NCI-H1930 (cell line): Measurements from ENCODE around the gene LIPC.

ENCODE experiments used
- DNase-seq, 2 experiments: peaks; one replicate each; lab custom pipeline; 2025; lab: John Stamatoyannopoulos, UW

LIPC gene

GRCh38 chr15:58431221-58432149, at the start of gene LIPC:
TSS of gene LIPC (plus strand) at chr15:58431991. CDS start at chr15:58432033, 42 bp downstream.
- no peak for DNase-seq

DNA sequence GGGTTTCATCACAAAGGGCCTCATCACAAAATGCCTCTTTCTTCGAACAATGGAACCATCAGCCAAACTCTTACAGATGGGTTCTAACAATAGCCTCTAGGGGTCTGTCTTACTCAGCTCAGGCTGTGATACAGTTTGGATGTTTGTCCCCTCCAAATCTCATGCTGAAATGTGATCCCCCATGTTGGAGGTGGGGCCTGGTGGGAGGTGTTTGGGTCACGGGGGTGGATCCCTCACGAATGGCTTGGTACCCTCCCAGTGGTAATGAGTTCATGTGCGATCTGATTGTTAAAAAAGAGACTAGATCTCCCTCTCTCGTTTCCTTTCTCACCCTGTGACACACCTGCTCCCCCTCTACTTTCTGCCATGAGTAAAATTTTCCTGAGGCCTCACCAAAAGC, 47.9 kb upstream of the LIPC start:
- no peak for DNase-seq

- DNase-seq, result no peak
Measured at GRCh38 chr15:58384667-58385066, 47.1 kb upstream of the LIPC start.

DNA sequence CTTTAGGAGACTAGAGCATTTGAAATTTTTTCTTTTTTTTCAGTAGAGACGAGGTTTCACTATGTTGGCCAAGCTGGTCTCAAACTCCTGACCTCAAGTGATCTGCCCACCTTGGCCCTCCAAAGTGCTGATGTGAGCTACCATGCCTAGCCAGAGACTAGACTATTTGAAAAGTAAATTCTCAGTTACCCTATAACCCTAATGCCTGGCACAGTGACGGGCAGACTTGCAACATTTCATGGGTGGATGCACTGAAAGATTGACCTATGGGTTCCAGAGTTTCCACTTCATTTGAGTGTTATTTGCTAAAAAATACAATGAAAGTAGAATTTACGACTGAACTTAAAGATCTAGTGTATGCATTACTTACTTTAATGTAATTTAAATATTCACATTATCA, 45.7 kb upstream of the LIPC start:
- DNase-seq, result no peak

DNA sequence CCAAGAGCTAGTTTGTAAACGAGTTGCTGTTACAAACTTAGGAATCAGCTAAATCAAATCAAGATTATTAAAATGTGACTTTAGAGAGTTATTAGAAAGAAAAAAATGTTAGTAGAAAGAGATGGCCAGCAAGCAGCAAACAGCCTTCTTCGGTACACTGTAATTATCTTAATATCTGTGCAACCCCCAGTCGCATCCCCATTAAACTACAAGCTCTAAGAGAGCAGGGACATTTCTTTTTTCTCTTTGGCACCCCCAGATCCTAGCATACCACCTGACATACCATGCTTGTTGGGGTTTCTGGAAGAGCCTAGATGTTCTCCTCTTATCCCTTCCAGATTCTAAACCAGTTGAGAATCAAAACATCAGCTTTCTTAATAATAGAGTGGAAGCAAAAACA, 45.1 kb upstream of the LIPC start:
- no peak for DNase-seq

GRCh38 chr15:58387130-58387529, 44.7 kb upstream of the LIPC start:
- no peak for DNase-seq

GRCh38 chr15:58388211-58388610, 43.6 kb upstream of the LIPC start:
- DNase-seq, result no peak

DNA sequence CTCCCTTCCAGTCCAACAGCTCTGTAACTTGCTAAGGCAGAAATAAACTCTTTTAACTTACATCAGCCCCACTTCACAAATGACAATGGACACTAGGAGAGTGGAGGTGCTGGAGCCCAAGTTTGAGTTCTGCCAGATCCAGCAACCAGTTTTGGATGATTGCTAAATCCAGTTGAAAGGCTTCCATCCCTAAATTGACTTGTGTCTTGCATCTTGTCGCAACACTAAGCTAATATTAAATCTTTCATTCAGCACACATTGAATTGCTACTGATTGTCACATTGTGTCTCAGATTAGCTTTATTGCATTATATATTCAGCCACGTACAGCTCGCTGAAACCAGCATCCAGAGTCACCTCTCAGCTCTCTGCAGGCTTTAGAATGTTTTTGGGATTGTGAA, 41.7 kb upstream of the LIPC start:
- DNase-seq, result no peak

DNA sequence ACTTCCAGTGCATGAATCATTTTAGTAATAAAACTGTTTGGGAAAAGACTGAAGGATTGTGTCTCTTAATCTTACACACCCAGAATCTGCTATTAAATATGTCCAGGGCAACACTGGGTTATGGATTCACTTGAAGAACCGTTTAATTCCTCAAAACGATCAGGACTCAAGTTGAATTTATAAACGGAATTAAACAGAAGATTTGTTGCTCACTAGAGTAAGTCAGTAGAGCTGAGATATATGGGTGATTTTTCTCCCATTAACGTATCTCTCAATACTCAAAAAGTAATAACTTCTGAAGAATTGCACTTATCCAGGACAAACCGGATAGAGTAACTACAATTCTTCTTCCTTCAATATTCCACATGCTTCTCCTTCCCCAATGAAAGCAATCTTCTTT, 41.1 kb upstream of the LIPC start:
- DNase-seq, result no peak

GRCh38 chr15:58391088-58391487, 40.7 kb upstream of the LIPC start:
- no peak for DNase-seq

- DNase-seq, result no peak
Measured at GRCh38 chr15:58392141-58392540, 39.6 kb upstream of the LIPC start.

- no peak for DNase-seq
Measured at GRCh38 chr15:58392611-58393161, 39.1 kb upstream of the LIPC start.

GRCh38 chr15:58393241-58393662, 38.5 kb upstream of the LIPC start:
- no peak for DNase-seq

- DNase-seq, result no peak
Measured at GRCh38 chr15:58396181-58396580, 35.6 kb upstream of the LIPC start.

GRCh38 chr15:58398071-58398470, 33.7 kb upstream of the LIPC start:
- DNase-seq, result no peak

- no peak for DNase-seq
Measured at GRCh38 chr15:58398643-58399042, 33.1 kb upstream of the LIPC start.

DNA sequence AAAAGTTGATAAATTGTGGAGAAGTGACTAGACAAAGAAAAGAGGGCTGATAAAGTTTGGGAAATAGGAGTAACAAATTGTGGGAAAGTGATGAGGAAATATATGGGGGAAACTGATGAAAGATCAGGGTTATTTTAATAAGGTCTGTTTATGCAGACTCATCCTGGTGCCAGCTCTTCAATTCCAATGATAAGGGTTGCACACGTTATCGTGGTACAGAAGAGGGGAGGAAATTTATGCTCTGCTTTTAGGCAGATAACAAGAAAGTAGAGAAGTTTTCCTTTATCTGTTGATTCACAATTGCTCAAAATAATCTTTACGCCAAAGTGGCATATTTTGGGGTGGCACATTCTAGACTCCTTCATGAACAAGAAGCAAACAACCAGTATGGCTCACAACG, 32.1 kb upstream of the LIPC start:
- no peak for DNase-seq

DNA sequence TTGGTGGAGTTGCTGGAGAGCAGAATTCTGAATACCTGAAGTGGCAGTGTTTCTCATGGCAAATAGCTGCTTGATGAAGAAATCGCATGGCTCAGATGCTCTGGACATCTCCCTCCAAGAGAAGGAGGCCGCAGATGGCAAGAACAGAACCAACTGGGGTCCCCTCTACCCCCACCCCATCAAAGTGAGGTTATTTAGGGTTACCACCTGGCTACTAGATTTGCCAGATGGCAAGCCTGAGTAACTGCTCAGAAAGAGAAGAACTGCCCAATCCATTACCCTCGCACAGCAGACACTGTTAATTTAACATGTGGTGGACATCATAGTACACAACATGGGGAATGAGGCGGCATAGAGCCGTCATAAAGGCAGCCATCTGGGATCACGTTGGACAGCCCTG, 30.5 kb upstream of the LIPC start:
- no peak for DNase-seq

- DNase-seq, result no peak
Measured at GRCh38 chr15:58401991-58402649, 29.7 kb upstream of the LIPC start.

DNA sequence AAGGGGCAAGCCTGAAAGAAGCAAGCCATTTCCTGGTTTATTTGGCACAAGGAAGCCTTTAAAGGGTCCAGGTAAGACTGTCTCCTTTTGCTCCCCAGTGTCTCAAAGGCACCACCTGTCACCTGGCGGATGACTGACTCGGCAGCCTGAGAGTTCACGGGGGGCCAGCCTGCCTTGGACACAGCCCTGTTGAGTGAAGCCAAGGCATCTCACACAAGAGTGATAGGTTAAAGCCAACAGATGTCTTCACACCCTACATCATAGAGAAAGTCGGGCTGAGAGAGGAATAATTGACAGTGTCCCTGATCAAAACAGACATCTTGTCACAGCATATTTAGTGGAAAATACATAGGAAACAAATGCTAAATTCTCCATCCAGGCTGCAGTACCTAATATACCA, 28.2 kb upstream of the LIPC start:
- no peak for DNase-seq

DNA sequence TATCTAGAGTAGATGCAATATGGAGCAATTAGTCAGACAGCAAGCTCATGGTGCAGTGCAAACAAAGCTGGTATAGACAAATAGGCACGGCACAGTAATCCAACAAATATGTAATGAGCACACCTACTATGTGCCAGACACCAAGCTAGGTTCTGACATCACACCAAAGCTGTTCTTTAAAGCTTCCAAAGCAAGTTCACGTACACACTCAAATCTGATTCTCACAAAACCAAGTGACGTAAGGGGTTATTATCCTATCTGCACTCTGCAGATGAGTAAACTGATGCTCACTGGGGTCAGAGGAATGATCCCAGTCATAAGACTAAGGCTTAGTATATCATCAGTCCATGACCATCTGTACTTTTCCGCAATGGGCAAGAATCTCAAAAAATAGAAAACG, 27.8 kb upstream of the LIPC start:
- no peak for DNase-seq

- DNase-seq, result no peak
Measured at GRCh38 chr15:58404722-58405121, 27.1 kb upstream of the LIPC start.

GRCh38 chr15:58405865-58406264, 25.9 kb upstream of the LIPC start:
- no peak for DNase-seq
